GM13977 (cell line): ENCODE results near the gene POLR2F.

Source experiments
- DNase-seq: peaks from one replicate; pipeline ENCODE4 v3.0.0; 2012; ENCODE audit warnings: low spot score
- CTCF ChIP-seq: IDR thresholded peaks from 2 replicates; pipeline ENCODE4 v1.5.1; 2012; ENCODE audit warnings: mild to moderate bottlenecking, control low read depth; ENCODE audit not compliant: insufficient read depth; ENCODE audit errors: extremely low read depth, missing control alignments
- in situ Hi-C: fragments of 300-500 bp; cut with MboI; formaldehyde crosslinking; loops from one replicate; pipeline ENCODE4 v1.12.0; 2022; ENCODE audit warnings: low sequenced_read_pairs, low pct_unique_long_range_greater_than_20kb, mixed read lengths, inconsistent platforms; ENCODE audit not compliant: unreplicated experiment

The POLR2F gene

DNA sequence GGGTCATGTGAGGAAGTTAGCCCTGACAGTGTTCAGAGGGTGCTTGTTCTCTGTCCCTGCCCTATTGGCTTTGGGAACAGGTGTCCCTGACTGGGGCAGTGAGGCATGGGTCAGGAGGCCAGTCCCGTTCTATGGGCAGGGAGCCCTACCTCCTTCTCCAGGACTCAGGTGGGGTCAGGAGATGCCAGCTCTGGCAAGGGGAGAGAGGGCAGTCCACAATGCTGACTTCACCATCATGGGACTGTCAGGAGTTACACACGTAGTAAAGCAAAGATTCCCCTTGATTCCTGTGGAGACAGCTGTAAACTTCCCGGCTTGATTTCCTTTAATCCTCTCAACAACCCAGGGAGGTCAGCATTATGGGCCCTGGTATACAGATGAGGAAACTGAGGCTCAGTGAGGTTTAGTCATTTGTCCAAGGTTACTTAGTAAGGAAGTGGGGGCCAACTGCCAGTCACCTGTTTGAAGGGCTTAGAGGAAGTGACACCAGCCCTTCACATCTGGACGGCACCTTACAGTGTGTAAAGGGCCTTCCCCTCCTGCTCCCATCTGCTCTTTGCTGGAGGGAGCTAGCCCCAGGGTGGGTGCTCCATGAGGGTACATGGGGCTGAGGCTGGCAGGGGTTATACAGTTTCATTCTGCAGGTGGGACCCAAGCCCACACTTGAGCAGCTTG is 35.5 kb upstream of the POLR2F start:
- no peak for DNase-seq
- in situ Hi-C loops: no loop called here
- no peak for TF ChIP-seq CTCF

- in situ Hi-C loops: no loop called here
- TF ChIP-seq CTCF: no peak
- DNase-seq: no peak
These were observed 34.8 kb upstream of the POLR2F start for GRCh38 chr22:37918580-37919270.

DNA sequence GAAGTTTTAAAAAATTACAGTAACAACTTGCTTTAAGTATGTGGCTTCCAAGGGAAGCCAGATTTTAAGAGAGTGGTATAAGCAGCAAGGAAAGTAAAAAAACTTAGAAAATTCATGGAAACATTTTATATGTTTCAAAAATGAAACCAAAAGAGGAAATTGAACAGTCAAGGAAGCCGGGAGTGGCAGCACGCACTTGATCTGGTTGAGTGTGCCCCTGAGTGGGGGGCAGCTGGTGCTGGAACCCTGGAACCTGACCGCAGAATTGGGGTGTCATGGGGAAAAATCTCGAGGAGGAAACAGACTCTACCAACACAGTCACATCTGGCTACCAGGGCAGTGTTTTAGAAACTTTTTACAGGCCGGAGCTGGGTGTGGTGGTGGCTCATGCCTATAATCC is 33.4 kb upstream of the POLR2F start:
- in situ Hi-C loops: no loop called here
- TF ChIP-seq CTCF: no peak
- no peak for DNase-seq

DNA sequence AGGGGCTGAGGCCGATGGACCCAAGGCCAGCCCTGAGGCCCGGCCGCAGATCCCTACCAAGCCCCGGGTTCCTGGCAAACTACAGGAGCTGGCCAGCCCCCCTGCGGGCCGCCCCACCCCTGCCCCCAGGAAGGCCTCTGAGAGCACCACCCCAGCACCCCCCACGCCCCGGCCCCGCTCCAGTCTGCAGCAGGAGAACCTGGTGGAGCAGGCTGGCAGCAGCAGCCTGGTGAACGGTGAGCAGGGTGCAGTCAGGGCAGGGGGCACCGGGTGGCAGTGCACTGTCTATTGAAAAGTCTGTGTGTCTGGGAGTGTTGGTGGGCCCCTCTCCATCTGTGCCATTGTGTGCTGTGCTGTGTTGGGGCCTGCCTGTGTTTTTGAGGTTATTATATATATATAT is 31.3 kb upstream of the POLR2F start:
- in situ Hi-C loops: no loop called here
- no peak for TF ChIP-seq CTCF
- DNase-seq: no peak

DNA sequence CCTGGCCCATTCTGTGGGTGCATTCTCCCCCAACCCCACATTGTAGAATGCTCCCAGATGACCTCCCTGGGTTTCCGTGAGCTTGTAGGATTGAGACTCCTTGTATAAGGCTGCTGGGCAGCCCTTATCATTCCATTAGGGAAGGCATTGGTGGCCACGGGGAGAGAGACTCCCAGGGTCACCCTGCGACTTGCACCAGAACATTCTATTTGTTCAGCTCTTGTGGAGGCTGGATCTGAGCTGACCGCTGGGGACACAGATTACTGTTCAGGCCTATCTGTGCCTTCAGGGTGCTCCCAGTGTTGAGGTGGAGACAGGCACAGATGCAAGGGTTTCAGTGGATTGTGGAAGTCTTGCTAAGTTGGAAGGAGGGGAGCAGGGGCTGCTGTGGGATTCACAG is 29.6 kb upstream of the POLR2F start:
- TF ChIP-seq CTCF: no peak
- in situ Hi-C loops: no loop called here
- DNase-seq: no peak

DNA sequence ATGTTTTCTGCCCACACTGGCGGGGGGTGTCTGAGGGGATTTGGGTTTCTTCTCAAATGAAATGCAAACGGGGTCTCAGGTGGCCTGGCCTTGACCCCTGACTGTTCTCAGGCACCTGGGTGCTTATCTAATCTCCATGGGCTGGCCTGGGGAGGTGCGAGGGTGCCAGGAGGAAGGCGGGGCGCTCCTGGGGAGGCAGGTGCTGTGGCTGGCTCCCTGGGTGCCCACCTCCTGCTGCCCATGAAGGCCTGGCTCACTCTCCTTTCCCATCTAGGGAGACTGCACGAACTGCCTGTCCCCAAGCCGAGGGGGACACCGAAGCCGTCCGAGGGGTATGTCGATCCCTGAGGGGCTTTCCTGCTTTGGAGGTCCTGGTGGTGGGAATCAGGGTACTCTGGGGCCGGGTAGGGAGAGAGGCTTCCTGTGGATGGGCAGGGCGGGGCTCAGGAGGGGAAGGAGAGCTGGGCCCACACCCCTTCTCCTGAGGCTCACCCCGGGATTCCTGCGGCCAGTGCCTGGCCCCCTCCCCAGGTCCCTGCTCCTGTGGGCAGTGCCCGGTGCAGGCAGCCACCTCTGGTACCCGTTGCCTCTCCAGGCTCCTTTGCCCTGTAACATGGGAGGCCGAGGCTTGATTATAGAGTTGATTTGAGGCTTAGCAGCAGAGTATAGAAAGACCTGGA is 29.0 kb upstream of the POLR2F start:
- no peak for DNase-seq
- in situ Hi-C loops: no loop called here
- no peak for TF ChIP-seq CTCF
